Upper lobe of right lung (tissue), 1 donor: Measurements from ENCODE around the gene MYEOV. TPM values are rescaled to one million over a fixed set of nuclear protein-coding genes. Genes with fewer than 3 reads are reported as not detected.

Experiments used
- ATAC-seq: fragments of 200-7000 bp; cut with Tn5 transposase; one replicate; pipeline ENCODE4 v1.9.1; 2020; ENCODE audit warnings: mild to moderate bottlenecking, moderate library complexity
- DNase-seq: peaks from one replicate; pipeline ENCODE4 v3.0.0-alpha.2; 2020
- H3K27ac ChIP-seq: fragments of 200-600 bp; one replicate; pipeline ENCODE4 v1.8.0; 2022
- H3K27me3 ChIP-seq: fragments of 200-600 bp; one replicate; pipeline ENCODE4 v1.8.0; 2022; ENCODE audit warnings: mild to moderate bottlenecking
- H3K36me3 ChIP-seq: fragments of 200-600 bp; one replicate; pipeline ENCODE4 v1.8.0; 2022
- H3K4me1 ChIP-seq: fragments of 200-600 bp; one replicate; pipeline ENCODE4 v1.8.0; 2022
- H3K4me3 ChIP-seq: fragments of 200-600 bp; one replicate; pipeline ENCODE4 v1.8.0; 2022; ENCODE audit warnings: mild to moderate bottlenecking
- H3K9me3 ChIP-seq: fragments of 200-600 bp; one replicate; pipeline ENCODE4 v1.8.0; 2022
- CTCF ChIP-seq: fragments of 200-600 bp; IDR thresholded peaks from one replicate; pipeline ENCODE4 v1.8.0; 2022; ENCODE audit warnings: antibody characterized with exemption
- intact Hi-C: fragments of 100-400 bp; cut with DNase I; formaldehyde crosslinking; loops from one replicate; pipeline ENCODE4 v1.11.0; 2022
- total RNA-seq: library from RNA; stranded (reverse); fragmentation: NEBNext Ultra II Directional; extraction: Animal tissue kit (Norgen Biotek cat#: 25700); gene quantifications from one replicate; pipeline ENCODE4 v1.2.1, GENCODE V29; 2021
- donor health status: DM: no; HTN: yes; CAD: no; lungs with severe emphysema.

MYEOV gene
- total RNA-seq, 1 donor from 2014 or later = 0.23 TPM

GRCh38 chr11:69296890-69297786 lies 3.2 kb downstream of the MYEOV start:
- Histone ChIP-seq H3K27me3 (no peaks in the 10 kb centered on the region), H3K9me3 (no peaks in the 10 kb centered on the region), H3K4me1 (peaks cover 43% of the 10 kb centered on the region), H3K27ac (peak overlapping the region; percentile 89), H3K36me3 (no peaks in the 10 kb centered on the region), H3K4me3 (peak overlapping the region; percentile 23)
- ATAC-seq = peak; percentile 63
- intact Hi-C loops = loop anchor here (5.0 to 10.0 kb wide), 2 partner anchors 192 to 345 kb away; partner anchors contain the start of gene CCND1
- DNase-seq = peak; percentile 96
- no peak for TF ChIP-seq CTCF

- H3K27ac ChIP-seq = peak overlapping the region; percentile 89
- intact Hi-C loops = loop anchor here (5.0 to 10.0 kb wide), 2 partner anchors 193 to 344 kb away; partner anchors contain the start of gene CCND1
- no peaks in the 10 kb centered on the region for H3K36me3 ChIP-seq
- no peak for TF ChIP-seq CTCF
- DNase-seq (peak; percentile 63), ATAC-seq (no peak)
- no peaks in the 10 kb centered on the region for H3K9me3 ChIP-seq
- peak overlapping the region; percentile 23 for H3K4me3 ChIP-seq
- H3K4me1 ChIP-seq = peaks cover 45% of the 10 kb centered on the region
- H3K27me3 ChIP-seq = no peaks in the 10 kb centered on the region
Observed at GRCh38 chr11:69297787-69298266, 3.9 kb downstream of the MYEOV start.

- Histone ChIP-seq H3K36me3 (no peaks in the 10 kb centered on the region), H3K4me3 (peak overlapping the region; percentile 23), H3K4me1 (peaks cover 40% of the 10 kb centered on the region), H3K27ac (peak overlapping the region; percentile 89), H3K9me3 (no peaks in the 10 kb centered on the region), H3K27me3 (no peaks in the 10 kb centered on the region)
- ATAC-seq (peak; percentile 78), DNase-seq (peak; percentile 91)
- TF ChIP-seq CTCF = no peak
- intact Hi-C loops = loop anchor here (5.0 to 10.0 kb wide), 2 partner anchors 194 to 344 kb away; partner anchors contain the start of gene CCND1
Observed at GRCh38 chr11:69298267-69299022, 4.5 kb downstream of the MYEOV start.

GRCh38 chr11:69299023-69299461 lies 5.1 kb downstream of the MYEOV start:
- TF ChIP-seq CTCF = no peak
- Histone ChIP-seq H3K4me3 (no peak overlapping the region), H3K36me3 (no peaks in the 10 kb centered on the region), H3K9me3 (no peaks in the 10 kb centered on the region), H3K27me3 (no peaks in the 10 kb centered on the region), H3K4me1 (peaks cover 37% of the 10 kb centered on the region), H3K27ac (peak overlapping the region; percentile 89)
- DNase-seq = peak; percentile 60
- intact Hi-C loops = loop anchor here (5.0 to 10.0 kb wide), 2 partner anchors 194 to 343 kb away; partner anchors contain the start of gene CCND1
- ATAC-seq = no peak

- H3K4me1 ChIP-seq = peaks cover 37% of the 10 kb centered on the region
- no peak for TF ChIP-seq CTCF
- no peak overlapping the region for H3K27ac ChIP-seq
- H3K27me3 ChIP-seq = no peaks in the 10 kb centered on the region
- no peak for ATAC-seq
- no peaks in the 10 kb centered on the region for H3K36me3 ChIP-seq
- DNase-seq = peak; percentile 60
- intact Hi-C loops = loop anchor here (5.0 to 10.0 kb wide), 2 partner anchors 195 to 343 kb away; partner anchors contain the start of gene CCND1
- H3K4me3 ChIP-seq = no peak overlapping the region
- no peaks in the 10 kb centered on the region for H3K9me3 ChIP-seq
Observed at GRCh38 chr11:69299572-69299971, 5.6 kb downstream of the MYEOV start.
